Astrocyte of the cerebellum (primary cell): ENCODE results near the gene TBX6.
"Not testable (repeated sequence)": the region's sequence is repeated elsewhere in the genome, so short reads cannot be mapped to it uniquely, and the experiment has no call there.

ENCODE experiments used
- DNase-seq: peaks from one replicate; pipeline ENCODE4 v3.0.0-alpha.2; 2011; ENCODE audit warnings: low read depth
- H3K4me3 ChIP-seq: 2 replicates; pipeline ENCODE4 v1.5.1; 2011; ENCODE audit warnings: mild to moderate bottlenecking, low read depth, low read length, moderate library complexity
- in situ Hi-C: cut with HindIII; loops from 2 replicates; pipeline ENCODE4 v1.10.0; 2017; ENCODE audit warnings: low sequenced_read_pairs
- TF ChIP-seq, protein P1 (sequence below): IDR thresholded peaks from 2 replicates; pipeline ENCODE4 v1.5.1; 2012; ENCODE audit warnings: low read length, low read depth, moderate library complexity, mild to moderate bottlenecking; ENCODE audit errors: missing control alignments

TBX6 gene

DNA sequence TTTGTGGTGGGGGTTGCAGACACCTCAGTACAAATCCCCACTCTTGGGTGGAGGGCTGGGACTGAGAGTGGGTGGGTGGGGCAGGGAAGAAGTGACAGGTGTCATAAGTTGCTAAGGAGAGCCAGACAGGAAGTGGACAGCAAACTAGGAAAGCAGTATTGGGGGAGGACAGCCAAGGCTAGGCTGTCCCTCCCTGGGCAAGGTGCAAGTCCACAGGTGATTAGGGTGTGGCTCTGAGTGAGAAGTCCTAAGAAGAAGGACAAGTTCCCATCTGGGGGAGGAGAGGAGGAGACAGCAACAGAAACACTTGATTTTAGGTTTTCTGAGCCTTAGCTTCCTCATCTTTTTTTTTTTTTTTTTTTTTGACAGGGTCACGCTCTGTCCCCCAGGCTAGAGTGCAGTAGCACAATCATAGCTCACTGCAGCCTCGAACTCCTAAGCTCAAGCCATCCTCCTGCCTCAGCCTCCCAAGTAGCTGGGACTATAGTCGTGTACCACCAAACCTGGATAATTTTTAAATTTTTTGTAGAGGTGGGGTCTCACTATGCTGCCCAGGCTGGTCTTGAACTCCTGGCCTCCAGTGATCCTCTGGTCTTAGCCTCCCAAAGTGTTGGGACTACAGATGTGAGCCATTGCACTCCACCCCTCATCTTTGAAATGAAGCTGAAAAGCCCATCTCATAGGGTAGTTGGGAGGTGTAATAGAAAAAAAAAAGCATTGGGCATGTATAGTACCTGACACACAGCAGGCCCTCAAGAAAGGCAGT lies 28.8 kb upstream of the TBX6 start:
- in situ Hi-C loops, result no loop called here
- no peak overlapping the region for H3K4me3 ChIP-seq
- TF ChIP-seq, protein P1, sequence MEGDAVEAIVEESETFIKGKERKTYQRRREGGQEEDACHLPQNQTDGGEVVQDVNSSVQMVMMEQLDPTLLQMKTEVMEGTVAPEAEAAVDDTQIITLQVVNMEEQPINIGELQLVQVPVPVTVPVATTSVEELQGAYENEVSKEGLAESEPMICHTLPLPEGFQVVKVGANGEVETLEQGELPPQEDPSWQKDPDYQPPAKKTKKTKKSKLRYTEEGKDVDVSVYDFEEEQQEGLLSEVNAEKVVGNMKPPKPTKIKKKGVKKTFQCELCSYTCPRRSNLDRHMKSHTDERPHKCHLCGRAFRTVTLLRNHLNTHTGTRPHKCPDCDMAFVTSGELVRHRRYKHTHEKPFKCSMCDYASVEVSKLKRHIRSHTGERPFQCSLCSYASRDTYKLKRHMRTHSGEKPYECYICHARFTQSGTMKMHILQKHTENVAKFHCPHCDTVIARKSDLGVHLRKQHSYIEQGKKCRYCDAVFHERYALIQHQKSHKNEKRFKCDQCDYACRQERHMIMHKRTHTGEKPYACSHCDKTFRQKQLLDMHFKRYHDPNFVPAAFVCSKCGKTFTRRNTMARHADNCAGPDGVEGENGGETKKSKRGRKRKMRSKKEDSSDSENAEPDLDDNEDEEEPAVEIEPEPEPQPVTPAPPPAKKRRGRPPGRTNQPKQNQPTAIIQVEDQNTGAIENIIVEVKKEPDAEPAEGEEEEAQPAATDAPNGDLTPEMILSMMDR, result no peak
- DNase-seq, result no peak

DNA sequence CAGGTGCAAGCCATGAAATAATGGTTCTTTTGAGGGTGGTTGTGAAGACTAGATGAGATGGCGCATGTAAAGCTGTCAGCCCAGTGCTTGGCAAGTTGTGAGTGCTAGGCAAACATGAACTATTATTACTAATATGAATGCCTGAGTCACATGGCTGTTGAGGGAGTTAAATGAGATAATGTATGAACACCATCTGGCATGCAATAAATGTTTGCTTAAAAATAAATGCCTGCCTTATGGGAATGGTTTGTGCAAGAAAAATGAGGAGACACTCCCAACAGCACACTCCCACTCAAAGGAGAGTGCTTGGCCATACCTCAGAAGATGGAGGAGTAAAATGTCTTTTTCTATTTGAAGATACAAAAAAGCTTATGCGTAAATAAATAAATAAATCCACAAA lies 27.7 kb upstream of the TBX6 start:
- TF ChIP-seq, protein P1, result no peak
- no peak overlapping the region for H3K4me3 ChIP-seq
- no peak for DNase-seq
- in situ Hi-C loops, result loop anchor here (5.0 to 10.0 kb wide), 3 partner anchors 42 to 255 kb away; partner anchors contain the start of genes MYL11, PPP4C and TBC1D10B

DNA sequence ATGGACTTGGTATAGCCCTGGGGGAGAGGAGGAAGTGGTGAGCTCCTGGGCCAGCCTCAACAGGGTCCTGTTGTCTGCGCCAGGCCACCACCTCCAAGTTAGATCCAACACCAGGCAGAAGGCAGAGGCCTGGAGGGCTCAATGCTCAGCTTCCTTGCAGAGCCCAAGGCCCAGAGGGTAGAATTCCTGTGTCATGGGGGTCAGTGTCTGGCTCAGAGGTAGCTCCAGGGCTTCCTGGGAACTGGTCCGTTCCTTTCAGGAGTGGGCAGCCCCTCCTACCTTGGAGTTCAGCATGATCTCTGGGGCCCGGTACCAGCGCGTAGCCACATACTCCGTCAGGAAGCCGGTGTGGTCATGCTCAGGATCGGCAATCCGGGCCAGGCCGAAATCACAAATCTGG lies 26.0 kb upstream of the TBX6 start:
- TF ChIP-seq, protein P1, result no peak
- H3K4me3 ChIP-seq, result no peak overlapping the region
- in situ Hi-C loops, result loop anchor here (5.0 to 10.0 kb wide), 3 partner anchors 40 to 257 kb away; partner anchors contain the start of genes MYL11, PPP4C and TBC1D10B
- DNase-seq, result no peak

DNA sequence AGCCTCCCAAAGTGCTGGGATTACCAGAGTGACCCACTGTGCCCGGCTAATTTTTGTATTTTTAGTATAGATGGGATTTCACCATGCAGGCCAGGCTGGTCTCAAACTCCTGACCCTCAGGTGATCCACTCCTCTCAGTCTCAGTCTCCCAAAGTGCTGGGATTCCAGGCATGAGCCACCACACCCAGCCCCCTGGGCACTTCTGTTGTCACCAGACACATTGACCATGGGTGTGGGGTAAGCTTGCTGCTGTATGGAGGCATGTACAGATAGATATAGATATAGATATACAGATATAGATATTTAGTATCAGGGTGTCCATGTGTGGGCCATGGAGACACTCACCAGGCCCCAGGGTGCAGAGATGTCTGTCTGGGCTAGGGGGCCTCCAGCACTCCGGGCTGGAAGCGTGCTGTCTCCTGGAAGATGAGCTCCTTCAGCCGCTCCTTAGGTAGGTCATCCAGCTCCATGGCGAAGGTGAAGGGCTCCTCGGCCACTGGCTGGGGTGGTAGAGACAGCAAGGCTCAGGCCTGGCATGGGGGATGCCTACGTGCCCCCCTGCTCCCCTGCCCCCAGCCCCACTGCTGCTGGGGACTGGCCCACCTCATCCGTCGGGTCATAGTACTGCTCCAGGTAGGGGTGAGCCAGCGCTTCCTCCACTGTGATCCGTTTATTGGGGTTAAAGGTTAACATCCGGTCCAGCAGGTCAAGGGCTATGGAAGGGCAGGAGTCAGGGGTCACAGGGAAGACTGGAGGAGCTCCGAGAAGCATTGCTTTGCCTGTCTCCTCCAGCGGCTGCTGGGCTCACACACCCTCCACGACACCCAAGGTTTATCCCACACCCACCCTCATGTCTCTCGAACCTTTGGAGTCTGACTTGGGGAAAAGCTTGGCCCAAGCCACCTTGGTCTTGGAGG lies 24.8 kb upstream of the TBX6 start:
- DNase-seq, result no peak
- TF ChIP-seq, protein P1, result no peak
- in situ Hi-C loops, result loop anchor here (5.0 to 10.0 kb wide), 3 partner anchors 39 to 258 kb away; partner anchors contain the start of genes MYL11, PPP4C and TBC1D10B
- H3K4me3 ChIP-seq, result no peak overlapping the region

DNA sequence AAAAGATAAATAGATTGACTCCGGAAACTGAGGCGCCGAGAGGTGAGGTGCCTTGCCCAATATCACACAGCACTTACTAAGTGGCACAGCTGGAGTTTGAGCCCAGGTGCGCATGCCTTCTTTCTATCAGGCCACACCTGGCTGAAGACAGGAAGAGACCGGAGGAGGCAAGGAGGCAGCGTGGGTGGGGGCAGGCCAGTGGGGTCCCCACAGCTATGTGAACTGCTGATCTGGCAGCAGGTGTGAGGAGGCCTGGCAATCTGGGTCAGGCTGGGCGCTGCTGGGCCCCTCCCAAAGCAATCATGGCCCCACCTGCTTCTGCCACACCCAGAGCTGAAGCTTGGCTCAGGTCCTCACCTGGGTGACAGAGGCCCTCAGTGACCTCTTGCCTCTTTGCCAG lies 23.5 kb upstream of the TBX6 start:
- no peak overlapping the region for H3K4me3 ChIP-seq
- DNase-seq, result no peak
- TF ChIP-seq, protein P1, result no peak
- in situ Hi-C loops, result loop anchor here (5.0 to 10.0 kb wide), 3 partner anchors 38 to 260 kb away; partner anchors contain the start of genes MYL11, PPP4C and TBC1D10B

DNA sequence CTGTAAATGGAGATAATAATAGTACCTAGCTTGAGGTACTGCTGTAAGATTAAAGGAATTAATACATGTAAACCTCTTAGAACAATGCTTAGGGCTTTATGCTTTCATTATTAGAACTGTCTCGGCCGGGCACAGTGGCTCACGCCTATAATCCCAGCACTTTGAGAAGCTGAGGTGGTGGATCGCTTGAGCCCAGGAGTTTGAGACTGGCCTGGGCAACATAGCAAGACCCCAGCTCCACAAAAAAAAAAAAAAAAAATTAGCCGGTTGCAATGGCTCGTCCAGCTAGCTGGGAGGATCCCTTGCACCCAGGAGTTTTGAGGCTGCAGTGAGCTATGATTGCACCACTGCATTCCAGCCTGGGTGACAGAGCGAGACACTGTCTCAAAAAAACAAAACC lies 23.1 kb upstream of the TBX6 start:
- DNase-seq, H3K4me3 ChIP-seq: not testable (repeated sequence)
- in situ Hi-C loops, result loop anchor here (5.0 to 10.0 kb wide), 3 partner anchors 38 to 260 kb away; partner anchors contain the start of genes MYL11, PPP4C and TBC1D10B
